ENCODE results near the gene SHE.

Gene SHE

DNA sequence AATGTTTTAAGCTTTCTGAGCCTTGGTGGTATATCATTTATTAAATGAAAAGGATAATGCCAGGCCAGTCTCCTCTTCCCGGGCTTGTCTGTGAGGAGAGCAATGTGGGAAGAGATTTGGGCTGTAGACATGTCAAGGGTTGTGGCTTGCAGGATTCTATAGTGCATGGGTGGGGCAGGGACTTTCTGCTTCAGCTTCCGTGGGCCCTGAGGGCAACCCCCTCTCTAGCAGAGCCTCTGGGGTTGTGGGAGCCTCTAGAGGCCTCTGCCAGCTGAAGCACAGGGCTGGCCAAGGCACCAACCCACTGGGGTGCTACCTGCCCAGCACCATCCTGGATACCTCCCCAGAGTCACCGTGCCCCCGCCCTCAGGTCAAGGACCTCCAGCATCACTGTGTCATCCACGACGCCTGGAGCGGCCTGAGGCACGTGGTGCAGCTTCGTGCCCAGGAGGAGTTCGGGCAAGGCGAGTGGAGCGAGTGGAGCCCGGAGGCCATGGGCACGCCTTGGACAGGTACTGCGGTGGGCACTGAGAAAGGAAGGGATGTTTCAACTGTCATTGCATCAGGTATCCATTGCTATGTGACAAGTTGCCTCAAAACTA, 66.5 kb downstream of the SHE start:
- TF ChIP-seq ZNF274 (IDR thresholded peaks at IDR 0.05; ENCODE audit: low read depth, low read length) = no peak
- no peak overlapping the region for H3K4me3 ChIP-seq (ENCODE audit: low read length)

DNA sequence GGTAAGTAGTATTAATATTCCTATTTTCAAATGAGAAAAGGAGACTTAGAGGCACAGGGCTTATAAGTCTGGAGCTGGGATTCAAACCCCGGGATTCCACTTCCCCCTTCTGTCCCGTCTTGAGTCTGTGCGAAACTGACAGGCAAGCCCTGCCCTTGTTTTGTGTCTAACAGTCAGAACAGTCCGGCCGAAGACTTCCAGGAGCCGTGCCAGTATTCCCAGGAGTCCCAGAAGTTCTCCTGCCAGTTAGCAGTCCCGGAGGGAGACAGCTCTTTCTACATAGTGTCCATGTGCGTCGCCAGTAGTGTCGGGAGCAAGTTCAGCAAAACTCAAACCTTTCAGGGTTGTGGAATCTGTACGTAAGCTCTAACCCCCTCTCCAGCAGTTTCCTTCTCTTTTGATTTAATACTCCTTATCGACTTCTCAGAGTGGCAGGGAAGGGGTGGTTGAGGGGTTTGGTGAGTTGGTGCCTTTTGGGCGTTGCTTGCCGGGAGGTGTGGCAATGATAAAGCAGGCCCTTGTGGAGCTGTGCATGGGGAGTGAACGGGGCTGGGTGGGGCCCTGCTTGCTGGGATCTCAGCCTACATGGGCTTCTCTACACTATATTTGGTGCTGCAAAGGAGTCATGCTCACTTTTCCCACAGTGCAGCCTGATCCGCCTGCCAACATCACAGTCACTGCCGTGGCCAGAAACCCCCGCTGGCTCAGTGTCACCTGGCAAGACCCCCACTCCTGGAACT, 67.7 kb downstream of the SHE start:
- TF ChIP-seq ZNF274 (IDR thresholded peaks at IDR 0.05; ENCODE audit: low read depth, low read length) = no peak
- H3K4me3 ChIP-seq (ENCODE audit: low read length) = no peak overlapping the region

DNA sequence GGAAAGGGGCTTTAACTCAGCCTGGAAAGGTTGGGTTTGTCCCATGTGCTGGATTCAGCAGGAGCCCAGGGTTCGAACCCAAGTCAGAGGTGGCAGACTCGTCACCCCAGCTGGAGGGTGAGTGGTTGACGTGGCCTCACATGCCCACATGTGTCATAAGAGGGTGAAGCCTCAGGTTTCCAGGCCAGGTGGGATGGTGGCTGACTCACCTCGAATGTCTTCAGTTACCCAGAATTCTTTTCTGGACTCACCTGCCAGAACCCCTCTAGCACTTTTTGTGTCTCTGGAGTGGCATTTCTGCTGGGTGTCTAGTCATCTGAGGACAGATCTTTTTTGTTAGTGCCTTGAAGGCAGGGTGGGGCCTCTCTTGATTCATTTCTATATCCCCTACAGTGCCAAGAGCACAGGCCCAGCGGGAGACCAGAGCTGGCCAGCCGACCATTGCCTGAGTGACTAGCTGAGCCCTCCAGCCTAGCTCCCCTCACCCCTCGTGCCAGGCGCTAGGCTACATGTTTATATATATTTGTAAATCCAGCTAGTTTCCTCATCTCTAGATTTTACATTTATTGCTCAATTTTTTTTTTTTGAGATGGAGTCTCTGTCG, 68.9 kb downstream of the SHE start:
- no peak for TF ChIP-seq ZNF274 (IDR thresholded peaks at IDR 0.05; ENCODE audit: low read depth, low read length)
- H3K4me3 ChIP-seq (ENCODE audit: low read length) = no peak overlapping the region

DNA sequence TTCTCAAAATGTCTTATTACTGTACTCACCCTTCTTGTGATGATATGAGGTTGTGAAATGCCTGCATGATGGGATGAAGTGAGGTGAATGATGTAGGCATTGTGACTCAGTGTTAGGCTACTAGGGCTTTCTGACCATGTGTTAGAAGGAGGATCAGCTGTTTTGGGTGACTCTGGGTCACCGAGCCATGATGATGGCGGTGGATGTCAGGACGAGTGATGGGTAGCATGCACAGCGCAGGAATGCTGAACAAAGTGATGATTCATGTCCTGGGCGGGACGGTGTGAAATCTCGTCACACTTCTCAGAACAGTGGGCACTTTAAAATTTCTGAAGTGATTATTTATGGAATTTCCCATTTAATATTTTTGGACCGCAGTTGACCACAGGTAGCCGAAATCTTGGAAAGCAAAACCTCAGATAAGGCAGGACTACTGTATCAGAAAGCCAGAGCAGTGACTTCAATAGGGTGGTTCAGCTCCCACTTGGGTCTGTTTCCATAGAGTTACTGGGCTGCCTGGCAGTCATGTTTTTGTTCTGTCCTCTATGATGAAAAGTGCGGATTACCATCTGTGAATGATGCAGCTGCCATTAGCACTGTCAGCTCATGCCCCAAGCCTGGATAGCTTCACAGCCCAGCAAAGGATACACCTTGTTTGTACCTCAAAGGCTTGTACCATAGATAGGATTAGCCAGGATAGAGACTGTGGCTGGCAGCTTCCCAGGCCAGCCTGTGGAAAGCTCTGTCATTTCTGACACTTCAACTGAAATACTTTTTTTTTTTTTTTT, 70.4 kb downstream of the SHE start:
- no peak overlapping the region for H3K4me3 ChIP-seq (ENCODE audit: low read length)
- TF ChIP-seq ZNF274 (IDR thresholded peaks at IDR 0.05; ENCODE audit: low read depth, low read length) = no peak

DNA sequence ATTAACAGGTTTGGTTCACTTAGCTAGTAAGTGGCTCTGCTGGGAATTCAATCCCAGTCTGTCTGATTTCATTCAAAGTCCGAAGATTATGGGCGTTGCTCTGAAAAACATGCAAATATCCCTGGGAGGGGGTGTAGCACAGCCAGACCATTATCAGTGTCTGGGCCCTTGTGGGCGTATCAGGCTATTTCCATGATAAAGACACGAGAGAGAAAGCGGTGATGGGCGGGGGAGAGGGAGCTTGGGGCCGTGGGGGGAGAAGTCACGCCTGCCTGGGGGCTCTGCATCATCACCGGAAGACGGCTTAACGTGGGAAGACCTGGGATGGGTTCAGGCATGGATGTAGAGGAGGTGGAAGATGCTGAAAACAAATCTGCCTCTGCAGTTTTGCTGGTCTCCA, 71.3 kb downstream of the SHE start:
- no peak for TF ChIP-seq ZNF274 (IDR thresholded peaks at IDR 0.05; ENCODE audit: low read depth, low read length)
- H3K4me3 ChIP-seq (ENCODE audit: low read length) = no peak overlapping the region

DNA sequence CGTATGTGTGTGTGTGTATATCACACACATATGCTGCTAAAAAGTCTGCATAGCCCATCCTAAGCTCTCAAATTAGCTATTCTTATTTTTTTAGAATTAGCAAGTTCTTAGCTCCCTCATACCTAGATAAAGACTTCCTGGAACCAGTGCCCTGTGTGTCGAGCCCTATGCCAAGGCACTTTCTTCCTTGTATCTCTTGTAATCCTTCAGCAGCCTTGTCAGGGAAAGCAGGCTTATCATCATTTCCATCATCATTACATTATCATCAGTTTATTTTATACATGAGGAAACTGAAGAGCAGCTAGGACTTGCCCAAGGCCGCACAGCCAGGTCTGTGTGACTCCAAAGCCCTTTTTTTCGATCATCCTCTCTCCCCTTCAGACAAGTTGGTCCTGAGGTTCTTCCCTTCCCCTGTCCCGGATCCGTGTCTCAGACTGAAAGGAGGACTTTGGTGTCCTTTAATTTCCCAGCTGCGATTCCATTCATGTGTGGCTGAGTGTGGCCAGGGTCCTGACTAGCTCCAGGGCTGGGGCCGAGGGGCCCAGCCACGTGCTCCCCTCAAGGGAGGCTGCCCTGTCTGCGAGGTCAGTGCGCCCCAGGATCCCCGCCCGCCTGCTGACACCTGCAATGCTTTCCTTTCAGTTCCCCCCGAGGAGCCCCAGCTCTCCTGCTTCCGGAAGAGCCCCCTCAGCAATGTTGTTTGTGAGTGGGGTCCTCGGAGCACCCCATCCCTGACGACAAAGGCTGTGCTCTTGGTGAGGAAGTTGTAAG, 72.2 kb downstream of the SHE start:
- TF ChIP-seq ZNF274 (IDR thresholded peaks at IDR 0.05; ENCODE audit: low read depth, low read length) = no peak
- H3K4me3 ChIP-seq (ENCODE audit: low read length) = no peak overlapping the region

Measured in GM08714 (cell line).